KBM-7 (cell line): ENCODE measurements around the gene PTPRT.

Experiments
- DNase-seq: peaks from one replicate; pipeline ENCODE4 v3.0.0-alpha.2; 2015
- in situ Hi-C: fragments of 300-500 bp; cut with MboI; formaldehyde crosslinking; loops from 2 replicates; pipeline ENCODE4 v1.14.3; 2020; ENCODE audit warnings: low sequenced_read_pairs, low pct_unique_long_range_greater_than_20kb, mixed read lengths

The PTPRT gene

GRCh38 chr20:43189554-43190331 is at the start of gene PTPRT:
Gene PTPRT, minus strand, starts transcription at chr20:43189906. Its CDS starts 173 bp downstream, at chr20:43189733.
- DNase-seq, result no peak
- in situ Hi-C loops, result no loop called here

- in situ Hi-C loops, result no loop called here
- DNase-seq, result no peak
These were observed 49.1 kb upstream of the PTPRT start for GRCh38 chr20:43238833-43239232.

GRCh38 chr20:43238266-43238665 is 48.6 kb upstream of the PTPRT start:
- DNase-seq, result no peak
- in situ Hi-C loops, result no loop called here

GRCh38 chr20:43237651-43238168 is 48.0 kb upstream of the PTPRT start:
- in situ Hi-C loops, result no loop called here
- DNase-seq, result no peak

- in situ Hi-C loops, result no loop called here
- no peak for DNase-seq
These were observed 46.3 kb upstream of the PTPRT start for GRCh38 chr20:43235998-43236397.

GRCh38 chr20:43231829-43232228 is 42.1 kb upstream of the PTPRT start:
- no peak for DNase-seq
- in situ Hi-C loops, result no loop called here

GRCh38 chr20:43229696-43230095 is 40.0 kb upstream of the PTPRT start:
- DNase-seq, result no peak
- in situ Hi-C loops, result no loop called here

- no peak for DNase-seq
- in situ Hi-C loops, result no loop called here
These were observed 30.9 kb upstream of the PTPRT start for GRCh38 chr20:43220612-43221011.

GRCh38 chr20:43210901-43211300 is 21.2 kb upstream of the PTPRT start:
- DNase-seq, result no peak
- in situ Hi-C loops, result no loop called here

DNA sequence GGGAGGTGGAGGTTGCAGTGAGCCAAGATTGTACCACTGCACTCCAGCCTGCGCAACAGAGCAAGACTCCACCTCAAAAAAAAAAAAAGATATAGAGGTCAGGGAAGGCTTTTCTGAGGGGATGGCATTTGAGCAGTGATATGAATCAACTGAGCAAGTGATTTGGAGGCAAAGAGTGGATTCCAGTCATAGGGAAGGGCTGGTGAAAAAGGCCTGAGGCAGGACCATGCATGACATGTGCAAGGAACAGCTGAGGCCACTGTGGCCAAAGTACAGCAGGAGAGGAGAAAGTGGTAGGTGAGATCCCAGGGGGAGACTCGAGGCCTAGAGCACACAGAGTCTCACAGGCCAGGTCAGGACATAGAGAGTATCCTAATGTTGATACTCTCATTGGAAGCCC is 20.1 kb upstream of the PTPRT start:
- in situ Hi-C loops, result no loop called here
- DNase-seq, result no peak

GRCh38 chr20:43205699-43206098 is 16.0 kb upstream of the PTPRT start:
- no peak for DNase-seq
- in situ Hi-C loops, result no loop called here

DNA sequence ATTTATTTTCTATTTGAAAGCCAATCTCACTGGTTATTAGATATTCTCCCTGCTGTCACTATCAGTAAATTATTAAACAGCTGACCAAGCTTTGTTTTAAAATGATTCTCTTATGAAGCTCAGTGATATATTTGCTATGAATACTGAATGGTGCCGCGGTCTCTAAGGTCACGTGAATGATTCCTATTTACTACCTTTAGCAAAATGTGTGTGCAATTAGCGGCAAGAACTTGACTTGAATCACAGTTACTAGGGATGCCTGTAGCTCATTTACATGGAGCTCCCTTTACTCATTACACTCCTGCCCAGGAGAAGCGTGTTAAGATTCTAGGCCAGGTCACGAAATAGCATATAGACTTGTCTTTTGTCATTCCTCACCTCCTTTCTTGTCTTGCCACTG is 12.4 kb upstream of the PTPRT start:
- in situ Hi-C loops, result no loop called here
- DNase-seq, result no peak

- DNase-seq, result no peak
- in situ Hi-C loops, result no loop called here
These were observed 8.9 kb upstream of the PTPRT start for GRCh38 chr20:43198607-43199006.

DNA sequence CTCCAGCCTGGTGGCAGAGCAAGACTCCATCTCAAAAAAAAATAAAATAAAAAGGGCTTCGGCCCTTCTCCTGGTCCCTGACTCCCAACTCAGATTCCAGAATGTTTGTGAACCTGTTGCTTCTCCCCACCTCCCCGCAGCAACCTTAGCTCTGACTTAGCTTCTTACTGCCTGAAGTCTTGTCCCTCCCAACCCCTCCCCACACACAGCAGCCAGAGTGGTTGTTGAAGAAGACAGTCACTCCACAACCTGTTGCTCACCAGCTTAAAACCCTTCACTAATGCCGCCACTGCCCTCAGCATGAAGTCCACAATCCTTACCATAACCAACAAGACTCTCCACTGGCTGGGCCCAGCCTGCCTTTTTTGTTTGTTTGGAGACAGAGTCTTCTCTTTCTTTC is 6.5 kb upstream of the PTPRT start:
- no peak for DNase-seq
- in situ Hi-C loops, result no loop called here

DNA sequence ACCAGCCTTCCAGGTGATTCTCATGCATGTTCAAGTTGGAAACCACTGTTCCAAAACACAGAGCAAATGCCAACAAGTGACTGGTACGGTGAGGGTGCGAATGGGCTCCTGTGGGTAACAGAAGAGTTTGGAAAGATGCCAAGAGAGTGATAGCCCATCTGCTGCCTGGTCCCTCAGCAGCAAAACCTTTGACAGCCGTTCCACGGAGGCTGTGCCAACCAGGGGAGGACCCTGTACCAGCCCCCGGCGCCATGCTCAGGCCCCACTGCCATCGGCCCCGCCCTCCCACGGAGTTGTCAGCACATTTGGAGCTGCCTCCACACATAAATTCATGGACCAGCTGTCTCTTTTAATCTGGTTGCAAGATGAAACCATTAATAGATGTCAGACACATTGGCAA is 4.4 kb upstream of the PTPRT start:
- DNase-seq, result no peak
- in situ Hi-C loops, result no loop called here

DNA sequence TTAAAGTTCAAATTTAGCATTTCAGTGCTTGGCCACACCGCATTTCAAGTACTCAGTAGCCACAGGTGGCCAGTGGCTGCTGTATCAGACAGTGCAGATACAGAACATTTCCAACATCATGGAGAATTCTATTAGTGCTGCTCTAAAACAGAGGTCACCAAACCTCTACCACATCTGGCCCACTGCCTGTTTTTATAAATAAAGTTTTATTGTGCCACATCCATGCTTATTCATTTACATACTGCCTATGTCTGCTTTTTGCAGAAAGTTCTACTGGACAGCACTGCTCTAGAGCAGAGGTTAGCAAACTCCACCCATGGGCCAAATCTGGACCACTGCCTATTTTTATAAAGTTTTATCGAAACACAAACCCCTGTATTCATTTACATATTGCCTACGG is 3.7 kb upstream of the PTPRT start:
- in situ Hi-C loops, result no loop called here
- DNase-seq, result no peak

GRCh38 chr20:43191946-43192863 is 2.5 kb upstream of the PTPRT start:
- DNase-seq, result peak; percentile 18
- in situ Hi-C loops, result no loop called here

DNA sequence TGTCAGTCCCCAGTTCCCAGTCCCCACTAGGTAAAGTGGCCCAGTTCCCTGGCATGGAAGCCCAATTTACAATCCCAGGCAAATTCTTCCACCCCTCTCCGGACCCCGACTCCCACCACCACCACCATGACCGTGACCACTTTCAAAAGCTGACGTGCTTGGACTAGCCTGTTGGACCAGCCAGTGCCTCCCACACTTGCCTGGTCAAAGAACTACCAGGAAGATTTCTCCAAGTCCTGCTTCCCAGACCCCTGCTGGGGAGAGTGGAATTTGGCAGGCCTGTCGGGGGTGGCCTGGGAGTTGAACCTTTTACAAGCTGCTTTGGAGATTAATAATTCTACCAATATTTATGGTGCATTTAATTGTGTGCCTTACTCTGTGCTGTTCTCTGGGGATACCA is 1.4 kb upstream of the PTPRT start:
- DNase-seq, result no peak
- in situ Hi-C loops, result no loop called here

DNA sequence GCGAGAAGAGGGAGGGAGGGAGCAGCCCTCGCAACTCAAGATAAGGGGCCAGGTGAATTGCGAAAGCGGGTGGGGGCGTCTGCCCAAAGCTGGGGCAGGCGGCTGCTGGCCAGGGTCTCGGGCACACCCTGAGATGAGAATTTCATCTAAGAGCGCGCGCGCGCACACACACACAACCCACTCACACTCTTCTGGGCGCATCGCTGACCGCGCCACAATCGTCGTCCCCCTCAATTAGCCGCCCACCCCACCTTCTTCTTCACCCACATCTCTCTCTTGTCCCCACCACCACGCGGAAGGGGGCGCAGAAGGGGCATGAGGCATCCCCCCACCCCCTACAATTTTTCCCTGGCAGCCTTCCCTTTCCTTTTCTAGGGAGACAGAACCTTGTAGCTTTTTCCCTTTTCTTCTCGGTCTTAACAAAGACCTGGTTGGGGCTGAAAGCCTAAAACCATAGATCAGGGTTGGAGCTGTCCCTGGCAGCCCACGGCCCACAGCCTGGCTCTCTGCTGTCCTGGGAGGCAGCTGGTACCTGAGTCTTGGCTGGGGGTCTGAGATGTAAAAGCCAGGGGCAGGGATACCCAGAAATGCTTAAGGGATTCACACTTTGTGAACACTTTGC is 737 bp upstream of the PTPRT start:
- in situ Hi-C loops, result no loop called here
- no peak for DNase-seq
